Parathyroid adenoma (tissue), 2 donors: Measurements from ENCODE around the gene AKR1C2.

Experiments
- H2AFZ ChIP-seq: fragments of 300-600 bp; sonication (generic); one replicate; pipeline ENCODE4 v1.7.0; 2017; ENCODE audit warnings: antibody characterized with exemption, mild to moderate bottlenecking
- H3K27ac ChIP-seq: fragments of 300-600 bp; sonication (generic); one replicate; pipeline ENCODE4 v1.7.0; 2017
- H3K27me3 ChIP-seq: fragments of 300-600 bp; sonication (generic); one replicate; pipeline ENCODE4 v1.7.0; 2017; ENCODE audit warnings: low read length; ENCODE audit not compliant: control insufficient read depth, insufficient read depth
- H3K36me3 ChIP-seq: fragments of 300-600 bp; sonication (generic); one replicate; pipeline ENCODE4 v1.7.0; 2017; ENCODE audit warnings: low read length; ENCODE audit not compliant: control insufficient read depth, insufficient read depth
- H3K4me1 ChIP-seq: fragments of 300-600 bp; sonication (generic); one replicate; pipeline ENCODE4 v1.7.0; 2017; ENCODE audit warnings: control low read depth
- H3K4me2 ChIP-seq: fragments of 300-600 bp; sonication (generic); one replicate; pipeline ENCODE4 v1.7.0; 2017; ENCODE audit warnings: low read length
- H3K4me3 ChIP-seq: fragments of 300-600 bp; sonication (generic); one replicate; pipeline ENCODE4 v1.7.0; 2017; ENCODE audit warnings: low read depth, low read length
- H3K79me2 ChIP-seq: fragments of 300-600 bp; sonication (generic); one replicate; pipeline ENCODE4 v1.7.0; 2017; ENCODE audit warnings: control low read depth
- H3K9ac ChIP-seq: fragments of 300-600 bp; sonication (generic); one replicate; pipeline ENCODE4 v1.7.0; 2017; ENCODE audit warnings: mild to moderate bottlenecking
- H3K9me3 ChIP-seq: fragments of 300-600 bp; sonication (generic); one replicate; pipeline ENCODE4 v1.7.0; 2017; ENCODE audit warnings: low read length; ENCODE audit not compliant: control insufficient read depth
- TF ChIP-seq, protein P1 (sequence below): fragments of 300-600 bp; sonication (generic); IDR thresholded peaks from one replicate; pipeline ENCODE4 v1.7.0; 2017; ENCODE audit warnings: antibody characterized with exemption, mild to moderate bottlenecking
- donor health status: primary hyperparathyroidism.

The AKR1C2 gene

DNA sequence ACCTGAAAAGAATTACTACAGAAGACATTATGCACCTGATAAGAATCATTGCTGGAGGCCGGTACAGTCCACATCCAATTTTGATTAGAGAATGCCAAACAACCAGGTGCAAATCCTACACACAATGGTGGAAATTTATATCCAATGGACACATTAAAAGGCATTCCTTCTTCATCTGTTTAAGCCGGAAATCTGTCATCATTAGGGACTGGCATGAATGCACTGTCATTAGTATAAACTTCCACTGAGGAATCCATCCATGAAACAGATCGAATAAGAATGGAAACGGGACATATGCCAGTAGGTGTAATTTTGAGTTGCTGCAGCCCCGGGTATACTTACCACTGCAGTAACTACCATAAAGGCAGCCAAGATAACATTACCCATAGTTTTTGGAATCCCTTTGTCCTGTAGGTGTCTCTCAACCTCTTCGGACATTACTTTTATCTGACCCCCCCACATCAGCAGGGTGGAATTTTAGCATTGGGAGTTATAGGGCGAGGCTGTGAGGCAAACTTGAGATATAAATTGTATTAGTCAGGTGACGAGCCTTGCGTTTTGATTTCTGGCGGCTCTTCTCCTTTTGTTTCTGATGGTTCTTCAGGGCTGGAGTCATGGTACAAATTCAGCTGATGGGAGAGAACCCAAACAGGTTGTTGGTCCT is 36.5 kb upstream of the AKR1C2 start:
- no peak overlapping the region for H3K27ac ChIP-seq
- no peak overlapping the region for H3K4me3 ChIP-seq
- H3K79me2 ChIP-seq, result no peaks in the 10 kb centered on the region
- TF ChIP-seq, protein P1, sequence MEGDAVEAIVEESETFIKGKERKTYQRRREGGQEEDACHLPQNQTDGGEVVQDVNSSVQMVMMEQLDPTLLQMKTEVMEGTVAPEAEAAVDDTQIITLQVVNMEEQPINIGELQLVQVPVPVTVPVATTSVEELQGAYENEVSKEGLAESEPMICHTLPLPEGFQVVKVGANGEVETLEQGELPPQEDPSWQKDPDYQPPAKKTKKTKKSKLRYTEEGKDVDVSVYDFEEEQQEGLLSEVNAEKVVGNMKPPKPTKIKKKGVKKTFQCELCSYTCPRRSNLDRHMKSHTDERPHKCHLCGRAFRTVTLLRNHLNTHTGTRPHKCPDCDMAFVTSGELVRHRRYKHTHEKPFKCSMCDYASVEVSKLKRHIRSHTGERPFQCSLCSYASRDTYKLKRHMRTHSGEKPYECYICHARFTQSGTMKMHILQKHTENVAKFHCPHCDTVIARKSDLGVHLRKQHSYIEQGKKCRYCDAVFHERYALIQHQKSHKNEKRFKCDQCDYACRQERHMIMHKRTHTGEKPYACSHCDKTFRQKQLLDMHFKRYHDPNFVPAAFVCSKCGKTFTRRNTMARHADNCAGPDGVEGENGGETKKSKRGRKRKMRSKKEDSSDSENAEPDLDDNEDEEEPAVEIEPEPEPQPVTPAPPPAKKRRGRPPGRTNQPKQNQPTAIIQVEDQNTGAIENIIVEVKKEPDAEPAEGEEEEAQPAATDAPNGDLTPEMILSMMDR, result no peak
- no peak overlapping the region for H3K9ac ChIP-seq
- no peak overlapping the region for H3K4me2 ChIP-seq
- H3K9me3 ChIP-seq, result no peaks in the 10 kb centered on the region
- no peak overlapping the region for H2AFZ ChIP-seq
- H3K36me3 ChIP-seq, result no peaks in the 10 kb centered on the region
- no peaks in the 10 kb centered on the region for H3K4me1 ChIP-seq
- H3K27me3 ChIP-seq, result no peaks in the 10 kb centered on the region

GRCh38 chr10:5038733-5039132 is 35.1 kb upstream of the AKR1C2 start:
- Histone ChIP-seq H3K9ac (no peak overlapping the region), H3K27me3 (no peaks in the 10 kb centered on the region), H2AFZ (no peak overlapping the region), H3K36me3 (no peaks in the 10 kb centered on the region), H3K79me2 (no peaks in the 10 kb centered on the region), H3K4me3 (no peak overlapping the region), H3K27ac (no peak overlapping the region), H3K9me3 (no peaks in the 10 kb centered on the region), H3K4me2 (no peak overlapping the region), H3K4me1 (no peaks in the 10 kb centered on the region)
- TF ChIP-seq, protein P1, result no peak

GRCh38 chr10:5038101-5038500 is 34.4 kb upstream of the AKR1C2 start:
- H3K9ac ChIP-seq, result no peak overlapping the region
- TF ChIP-seq, protein P1, result no peak

DNA sequence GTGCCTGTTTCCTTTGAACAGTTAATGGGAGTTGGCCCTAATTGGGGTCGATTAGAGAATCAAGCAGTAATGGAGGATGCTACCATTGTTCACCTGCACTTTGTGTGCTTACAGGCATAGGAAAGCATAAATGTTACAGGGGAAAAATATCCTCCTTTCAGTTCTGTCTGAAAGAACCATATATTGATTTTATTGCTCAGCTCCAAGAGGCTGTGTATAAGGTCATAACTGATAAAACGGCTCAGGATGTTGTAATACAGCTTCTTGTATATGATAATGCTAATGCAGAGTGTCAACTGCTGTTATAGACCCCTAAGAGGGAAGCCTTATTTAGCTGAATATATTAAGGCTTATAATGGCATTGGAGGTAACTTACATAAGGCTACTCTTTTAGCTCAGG is 32.9 kb upstream of the AKR1C2 start:
- Histone ChIP-seq H3K79me2 (no peaks in the 10 kb centered on the region), H3K27ac (no peak overlapping the region), H3K9me3 (no peaks in the 10 kb centered on the region), H3K9ac (no peak overlapping the region), H3K36me3 (no peaks in the 10 kb centered on the region), H2AFZ (no peak overlapping the region), H3K4me3 (no peak overlapping the region), H3K4me2 (no peak overlapping the region), H3K27me3 (no peaks in the 10 kb centered on the region), H3K4me1 (no peaks in the 10 kb centered on the region)
- TF ChIP-seq, protein P1, result no peak

More at GRCh38 chr10:5038101-5038500, 34.4 kb upstream of the AKR1C2 start:
- Histone ChIP-seq H3K27me3 (no peaks in the 10 kb centered on the region), H3K9me3 (no peaks in the 10 kb centered on the region), H3K27ac (no peak overlapping the region), H3K36me3 (no peaks in the 10 kb centered on the region), H2AFZ (no peak overlapping the region), H3K4me1 (no peaks in the 10 kb centered on the region), H3K4me2 (no peak overlapping the region), H3K4me3 (no peak overlapping the region), H3K79me2 (no peaks in the 10 kb centered on the region)

GRCh38 chr10:5035356-5035755 is 31.7 kb upstream of the AKR1C2 start:
- Histone ChIP-seq H2AFZ (no peak overlapping the region), H3K27me3 (no peaks in the 10 kb centered on the region), H3K4me3 (no peak overlapping the region), H3K9me3 (peaks cover 4% of the 10 kb centered on the region), H3K79me2 (no peaks in the 10 kb centered on the region), H3K4me1 (no peaks in the 10 kb centered on the region), H3K4me2 (no peak overlapping the region), H3K27ac (no peak overlapping the region), H3K9ac (no peak overlapping the region), H3K36me3 (no peaks in the 10 kb centered on the region)
- TF ChIP-seq, protein P1, result no peak
